Right renal cortex interstitium (tissue), 3 donors: ENCODE data around the gene CLEC9A. TPM values are rescaled to one million over a fixed set of nuclear protein-coding genes. Genes with fewer than 3 reads are reported as not detected.

ENCODE experiments used
- DNase-seq, 3 donors: peaks; one replicate each; pipeline ENCODE4 v3.0.0-alpha.2; 2013; ENCODE audit warnings: low read depth in 3 of 3, low spot score in 2 of 3
- polyA plus RNA-seq, 3 donors: library from polyadenylated mRNA; unstranded; fragments of 120-200 nt; gene quantifications; one replicate each; pipeline ENCODE4 v1.2.1, GENCODE V29; 2013; ENCODE audit not compliant: insufficient read length in 3 of 3

CLEC9A gene
- polyA plus RNA-seq, 3 donors, result 0.21 to 0.51 (median 0.44) TPM

DNA sequence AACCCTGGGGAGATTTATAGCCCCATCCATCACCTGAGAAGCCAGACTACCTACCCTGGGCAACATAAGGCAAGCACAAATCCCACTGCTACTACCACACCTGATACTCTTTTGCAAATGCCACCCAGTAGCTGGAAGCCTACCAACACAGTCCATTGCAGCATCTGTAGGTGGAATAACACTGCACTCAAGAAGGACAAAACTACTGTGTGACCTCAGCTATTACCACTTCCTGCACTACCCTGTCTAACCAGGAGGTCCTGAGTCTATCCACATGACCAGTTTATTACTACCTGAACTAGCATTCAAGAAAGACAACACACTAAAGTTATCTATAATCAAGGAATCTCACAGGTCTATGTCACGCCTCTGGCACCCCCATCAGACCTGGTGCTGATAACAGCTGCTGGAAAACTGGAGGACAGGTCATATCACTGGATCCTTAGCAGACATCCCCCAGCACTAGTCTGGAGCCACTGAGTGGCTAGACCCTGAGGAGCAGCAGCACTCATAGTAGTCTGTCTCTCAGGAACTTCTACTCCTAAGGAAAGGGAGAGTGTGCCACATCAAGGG is 71.3 kb downstream of the CLEC9A start:
- no peak for DNase-seq

- no peak for DNase-seq
These were observed 71.8 kb downstream of the CLEC9A start for GRCh38 chr12:10102322-10102721.

GRCh38 chr12:10110256-10110844 is 79.9 kb downstream of the CLEC9A start:
- DNase-seq, result no peak

DNA sequence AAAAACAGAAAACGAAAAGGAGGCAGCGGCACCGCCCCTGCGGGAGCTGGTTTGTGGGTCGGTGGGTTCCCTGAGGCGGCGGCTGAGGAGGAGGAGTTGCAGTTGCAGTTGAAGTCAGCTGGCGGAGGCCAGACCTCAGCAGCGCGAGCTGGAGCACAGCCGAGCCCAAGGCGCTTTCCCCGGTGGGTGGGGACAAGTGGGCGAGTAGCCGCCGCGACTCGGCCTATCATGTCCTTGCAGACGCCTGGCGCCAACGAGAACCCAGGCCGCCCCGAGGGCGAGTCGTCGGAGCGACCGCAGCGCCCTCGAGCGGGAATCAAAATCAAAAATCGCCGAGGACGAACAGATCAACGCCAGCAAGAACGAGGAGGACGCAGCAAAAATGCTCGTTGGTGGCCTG is 81.0 kb downstream of the CLEC9A start:
- DNase-seq, result no peak

GRCh38 chr12:10113075-10113474 is 82.6 kb downstream of the CLEC9A start:
- DNase-seq, result no peak

GRCh38 chr12:10113920-10114319 is 83.4 kb downstream of the CLEC9A start:
- DNase-seq, result no peak

GRCh38 chr12:10115311-10115710 is 84.8 kb downstream of the CLEC9A start:
- DNase-seq, result no peak

Other genes with a start within 250 kb of the CLEC9A start
- gene KLRF1, start 203.2 kb upstream of the CLEC9A start, polyA plus RNA-seq, result under 1 TPM; 0.55 to 0.78 (median 0.58) TPM
- gene CLEC2B, start 161.3 kb upstream of the CLEC9A start, polyA plus RNA-seq, result 1 to 10 TPM; 3.5 to 4.8 (median 3.9) TPM
- not detected for gene KLRF2, start 149.2 kb upstream of the CLEC9A start, polyA plus RNA-seq
- gene CLEC2A, start 98.3 kb upstream of the CLEC9A start, polyA plus RNA-seq, result not detected
- 1 to 10 TPM in 2 of 3 donors, under 1 TPM in 1; 0.47 to 1.1 (median 1.0) TPM for gene CLEC12A, start 59.3 kb upstream of the CLEC9A start, polyA plus RNA-seq
- gene CLEC1B, start 31.6 kb upstream of the CLEC9A start, polyA plus RNA-seq, result 1 to 10 TPM in 2 of 3 donors, under 1 TPM in 1; 0.87 to 2.9 (median 1.3) TPM
- under 1 TPM in 1 of 3 donors, not detected in 2; 0.19 TPM for gene CLEC12B, start 20.1 kb upstream of the CLEC9A start, polyA plus RNA-seq
- gene CLEC1A, start 68.3 kb downstream of the CLEC9A start, polyA plus RNA-seq, result 1 to 10 TPM; 2.7 to 4.0 (median 3.2) TPM
- 1 to 10 TPM; 1.7 to 2.2 (median 2.1) TPM for gene CLEC7A, start 99.5 kb downstream of the CLEC9A start, polyA plus RNA-seq
- 1 to 10 TPM; 1.1 to 1.4 (median 1.2) TPM for gene OLR1, start 141.4 kb downstream of the CLEC9A start, polyA plus RNA-seq
- 100 to 1,000 TPM; 173 to 203 (median 186) TPM for gene TMEM52B, start 148.3 kb downstream of the CLEC9A start, polyA plus RNA-seq
- gene GABARAPL1, start 182.2 kb downstream of the CLEC9A start, polyA plus RNA-seq, result 10 to 100 TPM; 73.3 to 91.9 (median 84.5) TPM